Renal pelvis (tissue), 4 donors: ENCODE data around the gene RELCH. TPM values are rescaled to one million over a fixed set of nuclear protein-coding genes. Genes with fewer than 3 reads are reported as not detected.

Source experiments
- DNase-seq: peaks from one replicate; pipeline ENCODE4 v3.0.0-alpha.2; 2013
- polyA plus RNA-seq, 3 donors: library from polyadenylated mRNA; unstranded; fragments of 120-200 nt; gene quantifications; one replicate each; pipeline ENCODE4 v1.2.1, GENCODE V29; 2013; ENCODE audit not compliant: insufficient read length in 3 of 3

Gene RELCH
- polyA plus RNA-seq, 3 donors = 30.9 to 44.4 (median 34.4) TPM

GRCh38 chr18:62182220-62182619, 4.8 kb upstream of the RELCH start:
- no peak for DNase-seq

GRCh38 chr18:62183578-62184195, 3.4 kb upstream of the RELCH start:
- DNase-seq = peak; percentile 47

- peak; percentile 52 for DNase-seq
These were observed 619 bp upstream of the RELCH start for GRCh38 chr18:62186499-62186773.

- peak; percentile 20 for DNase-seq
These were observed 772 bp downstream of the RELCH start for GRCh38 chr18:62187543-62188510.

- DNase-seq = no peak
These were observed 2.2 kb downstream of the RELCH start for GRCh38 chr18:62189208-62189607.

- DNase-seq = no peak
These were observed 9.0 kb downstream of the RELCH start for GRCh38 chr18:62196079-62196478.

GRCh38 chr18:62196980-62197379, 9.9 kb downstream of the RELCH start:
- no peak for DNase-seq

GRCh38 chr18:62198259-62198658, 11.2 kb downstream of the RELCH start:
- no peak for DNase-seq

- no peak for DNase-seq
These were observed 12.6 kb downstream of the RELCH start for GRCh38 chr18:62199629-62200028.

- no peak for DNase-seq
These were observed 13.3 kb downstream of the RELCH start for GRCh38 chr18:62200121-62200914.

GRCh38 chr18:62201870-62202269, 14.8 kb downstream of the RELCH start:
- peak; percentile 10 for DNase-seq

GRCh38 chr18:62205824-62206223, 18.8 kb downstream of the RELCH start:
- DNase-seq = no peak

- DNase-seq = no peak
These were observed 19.5 kb downstream of the RELCH start for GRCh38 chr18:62206593-62206992.

- no peak for DNase-seq
These were observed 22.0 kb downstream of the RELCH start for GRCh38 chr18:62209046-62209445.

GRCh38 chr18:62210138-62210537, 23.1 kb downstream of the RELCH start:
- DNase-seq = no peak

GRCh38 chr18:62211325-62211828, 24.3 kb downstream of the RELCH start:
- no peak for DNase-seq

- no peak for DNase-seq
These were observed 27.7 kb downstream of the RELCH start for GRCh38 chr18:62214790-62215189.

- DNase-seq = no peak
These were observed 37.2 kb downstream of the RELCH start for GRCh38 chr18:62224229-62224628.

- DNase-seq = no peak
These were observed 39.0 kb downstream of the RELCH start for GRCh38 chr18:62226047-62226446.

GRCh38 chr18:62236252-62236651, 49.2 kb downstream of the RELCH start:
- DNase-seq = no peak

GRCh38 chr18:62239475-62239874, 52.4 kb downstream of the RELCH start:
- DNase-seq = no peak

- no peak for DNase-seq
These were observed 55.9 kb downstream of the RELCH start for GRCh38 chr18:62242955-62243354.
